ENCODE measurements around the gene RAB3C.

RAB3C gene

GRCh38 chr5:58765058-58765457 is 182.2 kb downstream of the RAB3C start:
- no peak overlapping the region for H3K4me3 Mint-ChIP-seq
- TF ChIP-seq CTCF (IDR thresholded peaks at IDR 0.05): no peak
- no peaks in the 10 kb centered on the region for H3K4me1 Mint-ChIP-seq
- no peak overlapping the region for H3K27ac Mint-ChIP-seq
- no peaks in the 10 kb centered on the region for H3K9me3 Mint-ChIP-seq
- H3K27me3 Mint-ChIP-seq (ENCODE audit: low read depth, poor library complexity): no peaks in the 10 kb centered on the region
- no peak for DNase-seq
- no peaks in the 10 kb centered on the region for H3K36me3 Mint-ChIP-seq (ENCODE audit: low read depth)

GRCh38 chr5:58767104-58767503 is 184.2 kb downstream of the RAB3C start:
- H3K27ac Mint-ChIP-seq: no peak overlapping the region
- H3K36me3 Mint-ChIP-seq (ENCODE audit: low read depth): no peaks in the 10 kb centered on the region
- TF ChIP-seq CTCF (IDR thresholded peaks at IDR 0.05): no peak
- no peaks in the 10 kb centered on the region for H3K9me3 Mint-ChIP-seq
- H3K4me1 Mint-ChIP-seq: no peaks in the 10 kb centered on the region
- DNase-seq: no peak
- H3K4me3 Mint-ChIP-seq: no peak overlapping the region
- H3K27me3 Mint-ChIP-seq (ENCODE audit: low read depth, poor library complexity): no peaks in the 10 kb centered on the region

- Mint-ChIP-seq H3K9me3 (no peaks in the 10 kb centered on the region), H3K4me1 (no peaks in the 10 kb centered on the region), H3K27me3 (ENCODE audit: low read depth, poor library complexity) (peaks cover 7% of the 10 kb centered on the region), H3K36me3 (ENCODE audit: low read depth) (no peaks in the 10 kb centered on the region), H3K27ac (no peak overlapping the region), H3K4me3 (no peak overlapping the region)
- no peak for DNase-seq
- no peak for TF ChIP-seq CTCF (IDR thresholded peaks at IDR 0.05)
Observed at GRCh38 chr5:58770136-58770535, 187.3 kb downstream of the RAB3C start.

GRCh38 chr5:58771796-58772195 is 188.9 kb downstream of the RAB3C start:
- Mint-ChIP-seq H3K27ac (no peak overlapping the region), H3K36me3 (ENCODE audit: low read depth) (no peaks in the 10 kb centered on the region), H3K4me1 (no peaks in the 10 kb centered on the region), H3K9me3 (no peaks in the 10 kb centered on the region), H3K27me3 (ENCODE audit: low read depth, poor library complexity) (peaks cover 7% of the 10 kb centered on the region), H3K4me3 (no peak overlapping the region)
- DNase-seq: no peak
- no peak for TF ChIP-seq CTCF (IDR thresholded peaks at IDR 0.05)

- H3K27ac Mint-ChIP-seq: no peak overlapping the region
- H3K36me3 Mint-ChIP-seq (ENCODE audit: low read depth): no peaks in the 10 kb centered on the region
- no peak overlapping the region for H3K4me3 Mint-ChIP-seq
- H3K27me3 Mint-ChIP-seq (ENCODE audit: low read depth, poor library complexity): peaks cover 7% of the 10 kb centered on the region
- H3K9me3 Mint-ChIP-seq: no peaks in the 10 kb centered on the region
- TF ChIP-seq CTCF (IDR thresholded peaks at IDR 0.05): no peak
- DNase-seq: no peak
- H3K4me1 Mint-ChIP-seq: no peaks in the 10 kb centered on the region
Observed at GRCh38 chr5:58773744-58774441, 191.0 kb downstream of the RAB3C start.

GRCh38 chr5:58774937-58775336 is 192.1 kb downstream of the RAB3C start:
- Mint-ChIP-seq H3K4me1 (no peaks in the 10 kb centered on the region), H3K36me3 (ENCODE audit: low read depth) (no peaks in the 10 kb centered on the region), H3K4me3 (no peak overlapping the region), H3K27ac (peak overlapping the region; percentile 20), H3K27me3 (ENCODE audit: low read depth, poor library complexity) (peaks cover 7% of the 10 kb centered on the region), H3K9me3 (no peaks in the 10 kb centered on the region)
- no peak for DNase-seq
- TF ChIP-seq CTCF (IDR thresholded peaks at IDR 0.05): no peak
